Stimulated activated CD8-positive, alpha-beta memory T cell treated with anti-CD3 and anti-CD28 coated beads, Interleukin-7, amount 100 ng/mL, for 24 hours (primary cell): Measurements from ENCODE around the gene GATA1.

Experiments used
- DNase-seq: peaks from one replicate; pipeline ENCODE4 v3.0.0-alpha.2; 2020; ENCODE audit warnings: low read depth

The GATA1 gene

DNA sequence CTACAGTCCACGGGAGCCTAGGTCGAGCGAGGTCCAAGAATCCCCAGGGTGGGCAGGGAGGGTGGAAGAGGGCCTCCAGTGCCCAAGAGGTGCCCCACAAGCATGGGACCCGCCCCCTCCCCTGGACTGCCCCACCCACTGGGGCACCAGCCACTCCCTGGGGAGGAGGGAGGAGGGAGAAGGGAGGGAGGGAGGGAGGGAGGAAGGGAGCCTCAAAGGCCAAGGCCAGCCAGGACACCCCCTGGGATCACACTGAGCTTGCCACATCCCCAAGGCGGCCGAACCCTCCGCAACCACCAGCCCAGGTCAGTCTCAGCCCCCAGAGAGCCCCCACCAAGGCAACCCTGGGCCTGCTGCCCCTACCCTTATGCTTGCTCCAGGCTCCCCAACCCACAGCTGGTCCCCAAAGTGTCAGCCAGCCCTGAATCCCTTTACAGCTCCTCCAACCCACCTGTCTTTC, at the start of gene GATA1:
Gene GATA1, plus strand, starts transcription at position 250 of the 460 bp plus-strand sequence. CDS start 4,520 bp downstream, outside the sequence.
- no peak for DNase-seq

DNA sequence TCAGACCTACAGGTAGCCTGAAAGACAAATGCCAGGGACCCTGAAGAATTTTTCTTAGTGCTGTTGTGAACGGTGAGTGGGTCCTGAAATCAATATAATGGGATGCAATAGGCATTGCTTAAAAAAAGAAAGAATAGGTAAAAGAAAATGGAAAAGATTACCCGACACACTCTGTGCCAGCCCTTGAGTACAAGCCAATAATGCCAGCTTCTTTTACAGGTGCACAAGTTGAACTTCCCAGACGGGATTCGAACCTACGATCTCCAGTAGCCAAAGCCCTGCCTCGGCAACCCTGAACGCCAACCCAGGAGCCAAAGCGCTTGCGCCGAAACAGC, 49.5 kb upstream of the GATA1 start:
- no peak for DNase-seq

DNA sequence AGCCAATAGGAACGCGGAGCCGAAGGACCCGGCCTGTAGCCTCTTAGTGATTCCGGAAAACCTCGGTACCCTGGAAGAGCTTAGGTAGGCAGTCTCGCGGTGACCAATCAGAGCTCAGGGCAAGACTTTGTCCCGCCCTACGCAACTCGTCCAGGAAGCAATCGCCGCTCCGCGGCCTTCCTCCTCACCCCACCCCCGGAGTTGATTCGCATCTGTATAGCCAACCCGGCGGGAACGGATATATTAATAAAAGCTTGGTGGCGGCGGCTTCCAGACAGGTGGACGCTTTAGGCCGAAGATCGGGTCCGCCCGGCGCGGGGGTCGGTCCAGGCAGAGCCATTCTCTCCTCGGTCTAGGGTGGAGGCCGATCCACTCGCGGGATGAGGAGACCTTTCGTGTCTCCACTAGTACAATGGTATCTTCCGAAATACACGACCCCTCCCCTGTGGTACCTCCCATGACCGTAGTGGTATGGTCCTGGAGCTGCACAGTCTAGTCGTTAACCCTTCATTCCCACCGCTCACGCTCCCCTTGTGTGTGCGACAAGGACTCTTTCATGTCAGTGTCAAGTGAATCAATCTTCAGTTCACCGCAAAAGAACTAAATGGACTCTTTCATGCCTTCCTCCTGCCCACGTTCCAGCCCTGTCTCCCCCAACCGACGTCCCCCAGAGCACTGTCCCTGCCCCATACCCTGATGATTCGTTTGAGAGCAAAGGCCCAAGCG, 49.0 kb upstream of the GATA1 start:
- DNase-seq = peak; percentile 51

DNA sequence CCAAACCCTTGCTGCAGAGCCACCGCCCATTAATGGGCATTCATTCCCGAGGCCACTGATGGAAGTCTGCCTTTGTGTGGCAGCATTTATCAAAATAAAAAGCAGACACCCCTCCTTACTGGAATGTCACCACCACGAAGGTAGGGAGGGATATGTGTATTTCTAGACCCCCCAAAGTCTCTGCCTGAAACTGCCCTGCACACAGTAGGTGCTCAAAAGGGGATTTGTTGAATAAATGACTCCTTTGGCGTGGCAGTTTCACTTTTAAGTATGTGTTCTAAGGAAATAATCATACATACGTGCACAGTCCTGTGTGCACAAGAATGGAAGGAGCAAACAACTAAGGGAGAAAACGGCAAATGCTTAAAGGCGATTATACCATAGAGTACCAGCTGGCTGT, 48.5 kb upstream of the GATA1 start:
- no peak for DNase-seq

DNA sequence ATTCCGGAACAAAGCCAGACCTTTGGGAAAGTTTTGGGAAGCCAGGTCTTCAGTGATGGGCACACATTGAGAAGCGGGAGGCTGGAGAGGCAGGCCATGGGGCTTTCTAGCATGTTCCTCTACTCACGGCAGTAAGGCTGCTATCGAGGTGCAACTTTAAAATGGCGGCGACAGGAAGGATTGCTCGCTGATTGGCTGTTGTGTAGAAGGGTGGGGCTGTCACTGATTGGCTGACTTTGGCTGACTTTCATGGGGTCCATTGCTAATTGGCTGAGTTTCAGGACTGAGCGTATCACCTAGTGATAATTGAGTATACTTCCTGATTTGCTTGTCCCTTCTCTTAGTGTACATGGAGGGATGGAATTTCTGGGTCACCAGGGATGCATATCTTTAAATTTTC, 44.6 kb upstream of the GATA1 start:
- no peak for DNase-seq

DNA sequence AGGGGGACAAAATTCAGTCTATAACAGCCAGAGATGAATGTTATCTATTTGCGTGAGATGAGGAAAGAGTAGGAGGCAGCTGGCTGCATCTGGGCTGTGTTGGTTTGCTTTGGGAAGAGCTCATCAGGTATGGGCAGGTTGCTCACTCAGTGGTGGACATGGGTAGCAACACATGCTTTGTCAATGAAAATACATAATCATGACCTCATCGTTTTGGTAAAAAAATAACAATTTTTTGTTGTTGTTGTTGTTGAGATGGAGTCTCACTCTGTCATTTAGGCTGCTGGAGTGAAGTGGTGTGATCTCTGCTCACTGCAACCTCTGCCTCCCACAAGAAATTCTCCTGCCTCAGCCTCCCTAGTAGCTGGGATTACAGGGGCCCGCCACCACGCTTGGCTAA, 41.2 kb upstream of the GATA1 start:
- DNase-seq = no peak

DNA sequence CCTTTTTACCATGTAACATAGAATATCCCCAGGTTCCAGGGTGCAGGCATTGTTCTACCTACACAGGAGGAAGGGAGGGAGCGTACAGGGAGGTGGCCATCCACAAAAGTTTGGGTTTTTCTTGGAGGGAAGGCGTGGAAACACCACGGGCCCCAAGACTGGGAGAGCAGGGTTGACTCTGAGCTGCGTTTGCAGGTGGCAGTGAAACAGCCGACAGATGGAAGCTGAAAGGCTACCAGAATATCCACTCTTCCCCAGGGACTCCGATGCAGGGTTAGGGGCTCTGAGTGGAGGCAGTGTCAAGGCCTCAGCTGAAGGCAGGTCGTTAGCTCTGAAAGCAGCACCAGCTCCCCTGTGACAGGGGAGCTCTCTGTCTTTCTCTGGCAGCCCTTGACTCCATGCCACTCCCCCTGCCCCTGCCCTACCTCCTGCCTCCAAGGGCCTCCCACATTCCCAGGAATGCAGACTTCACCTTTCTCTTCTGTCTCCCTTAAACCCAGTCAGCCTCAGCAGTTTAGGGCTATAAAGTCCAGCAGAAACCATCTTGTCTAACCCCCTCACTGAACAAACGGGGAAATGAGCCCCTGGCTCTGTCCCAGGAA, 38.9 kb upstream of the GATA1 start:
- DNase-seq = no peak

DNA sequence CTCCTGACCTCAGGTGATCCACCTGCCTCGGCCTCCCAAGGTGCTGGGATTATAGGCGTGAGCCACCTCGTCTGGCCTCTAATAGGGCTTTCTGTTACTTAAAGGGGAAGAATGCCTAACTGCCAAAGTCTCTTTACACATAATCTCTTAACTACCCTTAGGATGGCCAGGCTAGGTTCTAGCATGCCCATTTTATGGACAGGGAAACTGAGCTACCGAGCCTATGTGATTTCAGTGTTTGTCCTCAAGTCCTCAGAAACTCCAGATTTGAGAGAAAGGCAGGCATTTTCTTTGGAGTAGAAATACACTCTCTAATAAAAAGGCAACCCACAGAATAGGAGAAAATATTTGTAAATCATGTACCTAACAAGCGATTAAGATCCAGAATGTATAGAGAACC, 37.2 kb upstream of the GATA1 start:
- no peak for DNase-seq

DNA sequence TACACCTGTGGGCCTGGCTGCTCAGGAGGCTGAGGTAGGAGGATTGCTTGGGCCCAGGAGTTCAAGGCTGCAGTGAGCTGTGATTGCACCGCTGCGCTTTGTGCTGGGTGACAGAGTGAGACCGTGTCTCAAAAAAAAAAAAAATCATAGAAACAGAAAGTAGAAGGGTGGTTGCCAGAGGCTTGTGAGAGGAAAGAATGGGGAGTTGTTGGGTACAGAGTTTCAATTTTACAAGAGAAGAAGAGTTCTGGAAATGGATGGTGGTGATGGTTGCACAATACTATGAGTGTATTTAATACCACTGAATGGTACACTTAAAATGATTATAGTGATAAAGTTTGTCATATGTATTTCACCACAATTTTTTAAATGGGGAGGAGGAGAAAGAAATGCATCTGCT, 35.0 kb upstream of the GATA1 start:
- no peak for DNase-seq

DNA sequence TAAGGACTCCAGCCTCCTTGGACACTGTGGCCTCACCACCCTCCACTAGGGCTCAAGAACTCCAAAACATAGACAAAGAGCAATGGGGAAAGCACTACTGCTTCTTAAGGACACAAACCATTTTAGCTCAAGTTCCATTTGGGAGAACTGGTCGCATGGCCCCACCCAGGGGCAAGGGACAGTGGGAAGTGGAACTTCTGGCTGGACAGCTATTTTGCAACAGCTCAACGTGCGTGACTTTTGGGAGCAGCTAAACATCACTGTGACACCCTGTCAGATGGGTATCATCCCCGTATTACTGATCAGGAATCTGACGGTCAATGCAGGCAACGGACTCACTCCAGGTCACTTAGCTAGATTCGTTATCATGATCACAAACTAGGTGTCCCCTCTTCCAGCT, 33.9 kb upstream of the GATA1 start:
- no peak for DNase-seq

DNA sequence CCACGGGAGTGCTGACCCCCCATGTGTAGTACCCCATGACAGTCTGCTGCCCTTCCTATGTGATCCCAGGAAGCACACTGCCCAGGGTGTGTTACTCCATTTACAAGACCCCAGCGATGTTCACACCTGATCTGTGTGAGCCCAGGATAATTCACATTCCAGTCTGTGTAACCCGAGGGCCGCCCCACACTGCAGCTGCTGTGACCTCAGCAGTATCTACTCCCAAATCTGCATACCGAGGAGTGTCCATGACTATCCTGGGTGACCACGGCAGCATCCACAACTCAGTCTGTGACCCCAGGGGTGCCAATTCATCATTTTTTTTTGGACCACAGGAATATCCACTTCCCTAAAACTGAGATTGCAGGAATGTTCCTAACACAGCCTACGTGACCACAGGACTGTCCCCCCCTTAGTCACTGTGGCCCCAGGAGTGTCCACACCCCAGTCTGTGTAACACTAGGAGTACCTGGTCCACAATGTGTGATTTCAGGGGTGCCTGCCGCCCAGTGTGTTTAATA, 32.6 kb upstream of the GATA1 start:
- no peak for DNase-seq

DNA sequence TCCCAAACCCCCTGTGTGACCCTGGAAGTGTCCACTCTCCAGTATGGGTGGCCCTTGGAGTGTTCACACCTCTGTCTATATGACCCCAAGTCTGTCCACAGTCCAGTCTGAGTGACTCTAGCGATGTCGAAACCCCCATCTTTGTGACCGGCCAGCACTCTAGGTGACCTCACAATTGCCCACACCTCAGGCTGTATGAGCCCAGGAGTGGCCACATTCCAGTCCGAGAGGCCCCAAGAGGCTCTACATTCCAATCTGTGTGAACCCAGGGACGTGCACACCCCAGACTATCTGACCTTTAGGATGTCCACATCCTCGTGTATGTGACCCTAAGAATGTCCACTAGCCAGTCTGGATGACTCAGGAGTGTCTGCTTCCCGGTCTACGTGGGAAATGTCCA, 32.2 kb upstream of the GATA1 start:
- no peak for DNase-seq

DNA sequence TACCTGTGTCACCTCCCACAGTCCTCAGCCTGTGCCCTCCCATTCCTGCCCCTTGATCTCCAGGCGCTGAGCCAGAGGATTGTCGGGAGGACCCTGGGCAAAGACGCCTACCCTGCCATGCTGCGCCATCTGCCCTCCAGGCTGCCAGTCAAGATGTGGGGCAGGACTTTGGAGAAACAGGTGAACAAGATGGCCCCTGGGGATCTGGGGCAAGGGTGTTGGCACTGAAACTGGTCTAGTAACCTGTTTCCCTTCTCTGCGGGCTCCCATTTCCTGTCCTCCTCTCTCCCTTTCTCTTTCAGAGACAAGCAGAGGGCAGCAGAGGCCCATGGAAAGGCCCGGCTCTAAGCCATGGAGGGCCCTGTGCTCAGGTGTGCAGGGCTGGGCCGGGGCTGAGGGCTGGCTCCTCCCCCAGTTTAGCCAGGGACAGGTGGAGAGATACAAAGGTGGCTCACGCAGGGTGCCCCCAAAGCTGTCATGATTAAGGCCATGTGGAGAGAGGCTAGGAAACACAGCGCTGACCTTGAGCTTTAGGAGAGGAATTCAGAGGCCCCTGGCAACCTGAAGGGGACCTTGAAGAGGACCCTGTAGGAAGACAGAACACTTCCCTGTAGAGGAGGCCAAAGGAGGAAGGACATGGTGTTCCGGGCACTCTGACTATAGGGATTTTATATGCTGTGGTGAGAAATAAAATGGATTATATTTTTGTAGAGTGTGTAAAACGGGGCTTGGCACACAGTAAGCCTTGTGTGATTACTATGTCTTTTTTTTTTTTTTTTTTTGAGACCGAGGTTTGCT, 24.5 kb upstream of the GATA1 start, which contains the start of gene GLOD5:
Gene GLOD5, plus strand, starts transcription at position 74 of the 798 bp plus-strand sequence. Its CDS starts 44 bp downstream, at position 118.
- no peak for DNase-seq

DNA sequence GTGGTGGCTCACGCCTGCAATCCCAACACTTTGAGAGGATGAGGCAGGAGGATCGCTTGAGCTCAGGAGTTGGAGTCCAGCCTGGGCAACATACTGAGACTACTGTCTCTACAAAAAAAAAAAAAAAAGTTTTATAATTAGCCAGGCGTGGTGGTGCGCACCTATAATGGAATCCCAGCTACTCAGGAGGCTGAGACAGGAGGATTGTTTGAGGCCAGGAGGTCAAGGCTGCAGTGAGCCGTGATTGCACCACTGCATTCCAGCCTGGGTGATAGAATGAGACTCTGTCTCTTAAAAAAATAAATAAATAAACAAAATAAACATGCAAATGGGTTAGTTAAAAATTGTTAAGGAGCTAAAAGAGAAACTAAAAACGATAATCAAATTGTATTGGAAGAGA, 17.2 kb upstream of the GATA1 start:
- no peak for DNase-seq

DNA sequence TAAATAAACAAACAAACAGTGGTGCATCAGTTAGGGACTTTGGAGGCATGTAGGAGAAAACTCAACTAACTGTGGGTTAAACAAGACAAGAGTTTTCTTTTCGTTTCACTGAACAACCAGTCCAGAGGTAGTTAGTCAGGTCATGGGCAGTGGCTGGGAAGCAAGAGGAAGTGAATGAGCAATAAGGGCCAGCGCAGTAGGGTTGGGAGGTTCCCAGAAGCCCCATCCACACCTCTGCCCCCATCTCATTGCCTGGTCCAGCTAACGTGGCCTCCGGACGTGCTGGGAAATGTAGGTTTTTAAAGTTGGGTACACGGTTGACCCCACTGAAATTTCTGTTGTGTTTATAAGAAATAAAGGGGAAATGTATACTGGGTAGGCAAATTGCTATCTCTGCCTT, 16.1 kb upstream of the GATA1 start:
- no peak for DNase-seq

DNA sequence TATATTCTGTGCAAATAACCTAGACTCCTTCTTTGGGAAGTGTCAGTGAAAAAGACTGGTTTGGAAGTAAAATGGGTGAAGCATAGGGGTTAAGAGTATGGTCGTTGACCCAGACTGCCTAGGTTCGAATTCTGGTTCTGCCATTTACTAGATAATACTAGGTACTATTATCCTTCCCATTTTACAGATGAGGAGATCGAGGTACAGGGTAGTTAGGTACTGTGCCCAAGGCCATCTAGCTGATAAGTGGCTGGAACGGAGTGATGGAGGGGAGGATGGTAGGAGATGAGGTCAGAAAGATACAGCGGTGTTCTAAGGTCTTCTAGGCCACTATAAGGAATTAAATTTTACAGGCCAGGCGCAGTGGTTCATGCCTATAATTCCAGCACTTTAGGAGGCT, 13.8 kb upstream of the GATA1 start:
- DNase-seq = no peak

DNA sequence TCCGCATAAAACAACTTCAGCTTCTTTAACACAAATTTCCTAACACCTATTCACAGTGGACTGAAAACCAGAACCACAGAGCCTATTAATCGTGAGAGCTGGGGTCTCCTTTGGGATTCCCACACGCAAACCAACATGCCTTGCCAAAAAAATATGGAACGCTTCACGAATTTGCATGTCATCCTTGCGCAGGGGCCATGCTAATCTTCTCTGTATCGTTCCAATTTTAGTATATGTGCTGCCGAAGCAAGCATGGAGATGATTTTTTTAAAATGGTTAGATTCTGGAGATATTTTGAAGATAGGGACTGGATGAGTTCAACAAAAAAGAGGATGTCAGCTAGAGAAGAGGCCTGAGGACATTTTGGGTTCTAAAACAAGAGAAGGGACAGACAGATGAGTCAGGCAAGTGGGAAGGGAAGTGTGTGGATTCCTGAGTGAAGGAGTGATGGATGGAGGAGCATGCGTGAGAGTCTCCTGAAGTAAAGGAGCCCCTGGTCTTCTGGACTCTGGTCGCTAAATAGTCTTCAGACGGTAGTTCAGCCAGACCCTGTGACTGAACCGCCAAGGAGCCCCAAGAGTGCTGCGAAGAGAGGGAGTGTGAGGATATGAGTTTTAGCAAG, 9.5 kb upstream of the GATA1 start:
- DNase-seq = no peak

DNA sequence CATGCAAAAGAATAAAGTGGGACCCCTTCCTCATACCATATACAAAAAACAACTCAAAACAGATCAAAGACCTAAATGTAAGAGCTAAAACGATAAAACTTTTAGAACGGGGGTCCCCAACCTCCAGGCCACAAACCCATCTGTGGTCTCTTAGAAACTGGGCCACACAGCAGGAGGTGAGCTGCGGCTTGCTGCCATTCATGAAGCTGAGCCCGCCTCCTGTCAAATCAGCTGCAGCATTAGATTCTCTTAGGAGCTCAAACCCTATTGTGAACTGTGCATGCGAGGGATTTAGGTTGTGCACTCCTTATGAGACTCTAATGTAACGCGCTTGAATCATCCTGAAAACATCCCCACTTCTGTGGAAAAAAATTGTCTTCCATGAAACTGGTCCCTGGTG, 7.0 kb upstream of the GATA1 start:
- no peak for DNase-seq

DNA sequence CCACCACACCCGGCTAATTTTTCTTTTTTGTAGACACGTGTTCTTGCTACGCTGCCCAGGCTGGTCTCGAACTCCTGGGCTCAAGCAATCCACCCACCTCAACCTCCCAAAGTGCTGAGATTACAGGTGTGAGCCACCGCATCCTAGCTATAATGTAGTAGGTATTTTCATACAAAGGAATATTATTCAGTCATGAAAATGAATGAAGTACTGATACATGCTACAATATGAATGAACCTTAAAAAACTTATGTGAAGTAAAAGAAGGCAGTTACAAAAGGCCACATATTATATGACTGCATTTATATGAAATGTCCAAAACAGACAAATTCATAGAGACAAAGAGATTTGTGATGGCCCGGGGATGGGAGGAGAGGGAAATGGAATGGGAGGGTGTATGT, 4.7 kb upstream of the GATA1 start:
- no peak for DNase-seq

DNA sequence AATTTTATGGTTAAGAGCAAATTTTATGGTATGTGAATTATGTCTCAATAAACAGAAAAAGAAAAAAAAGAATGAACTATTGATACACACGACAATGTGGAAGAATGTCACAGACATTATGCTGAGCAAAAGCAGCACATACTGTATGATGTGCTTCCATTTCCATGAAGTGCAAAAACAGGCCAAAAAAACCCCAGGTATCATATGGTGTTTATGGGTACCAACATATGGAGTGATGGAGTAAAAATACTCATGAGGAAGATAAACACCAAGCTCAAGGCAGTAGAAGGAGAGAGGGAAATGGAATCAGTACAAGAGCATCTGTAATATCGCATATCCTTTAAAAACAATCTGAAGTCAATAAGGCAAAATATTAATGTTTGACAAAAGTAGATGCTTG, 4.2 kb upstream of the GATA1 start:
- no peak for DNase-seq

DNA sequence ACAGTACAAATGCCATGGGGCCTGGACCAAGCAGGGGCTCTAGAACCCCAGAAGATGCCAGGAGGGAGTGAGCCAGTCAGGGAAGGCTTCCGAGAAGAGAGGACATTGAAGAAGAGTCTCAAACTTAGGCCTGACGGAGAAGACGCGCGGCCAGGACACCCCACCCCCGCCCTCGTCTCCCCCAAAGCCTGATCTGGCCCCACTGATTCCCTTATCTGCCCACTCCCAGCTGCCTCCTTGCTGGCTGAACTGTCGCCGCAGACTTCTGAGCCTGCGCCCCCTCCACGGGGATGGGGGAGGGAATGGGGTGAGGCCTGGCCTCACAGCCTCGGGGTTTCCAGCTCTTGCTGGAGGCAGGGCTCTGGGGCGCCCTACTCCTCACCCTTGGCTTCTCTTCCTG, 3.6 kb upstream of the GATA1 start:
- no peak for DNase-seq

DNA sequence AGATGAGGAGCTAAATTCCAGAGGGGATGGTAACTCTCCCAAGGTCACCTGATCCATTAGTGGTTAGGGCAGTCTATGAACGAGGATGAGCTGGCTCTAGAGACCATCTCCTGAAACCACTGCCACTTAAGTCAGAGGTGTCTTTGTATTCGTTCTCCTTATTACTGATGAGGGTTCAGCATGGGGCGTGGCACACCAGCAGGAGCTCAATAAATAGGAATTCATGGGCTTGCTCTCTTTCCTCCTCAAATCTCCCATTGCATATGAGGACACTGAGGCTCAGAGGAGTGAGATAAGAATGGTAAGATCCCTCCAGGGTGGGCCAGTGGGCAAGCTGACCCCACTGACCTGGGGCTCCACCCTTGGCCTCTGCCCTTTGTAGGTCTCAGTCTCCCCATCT, 1.7 kb upstream of the GATA1 start:
- no peak for DNase-seq

DNA sequence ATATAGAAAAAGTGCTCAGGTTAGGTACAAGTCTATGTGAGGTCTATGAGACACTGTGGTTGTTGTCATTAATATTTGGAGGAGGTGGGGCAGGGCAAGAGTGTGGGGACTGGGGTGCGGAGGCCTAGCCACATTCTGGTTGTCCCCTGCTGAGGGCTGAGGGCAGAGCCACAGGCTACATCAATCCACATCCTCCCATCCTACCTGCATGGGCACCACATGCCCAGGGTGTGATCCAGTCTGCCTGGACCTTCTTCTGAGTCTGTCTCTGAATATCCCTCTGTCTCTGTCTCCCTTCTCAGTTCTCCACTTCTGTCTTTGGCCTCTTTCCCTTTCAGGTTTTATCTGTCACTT, 1.2 kb upstream of the GATA1 start:
- no peak for DNase-seq
